ENCODE measurements around the gene MFNG.

Gene MFNG

GRCh38 chr22:37423283-37423682 lies 62.9 kb downstream of the MFNG start:
- ChIA-PET CTCF (interaction anchor here (1.1 to 1.7 kb wide), 2 partner anchors 8 to 98 kb away, joined by 3 to 4 read pairs; no protein-coding TSS in a partner anchor), POLR2A (no interaction called here)

GRCh38 chr22:37421468-37421877 lies 64.7 kb downstream of the MFNG start:
- no peak for DNase-seq (ENCODE audit: low read depth, low spot score)
- ChIA-PET POLR2A (no interaction called here), CTCF (interaction anchor here (1.2 to 1.5 kb wide), 2 partner anchors 8 to 91 kb away, joined by 3 to 5 read pairs; no protein-coding TSS in a partner anchor)
- TF ChIP-seq CTCF (IDR thresholded peaks at IDR 0.05; ENCODE audit: insufficient read depth, low read length, missing control alignments) = no peak
- no peak overlapping the region for H3K4me3 ChIP-seq (ENCODE audit: low read depth, low read length)

More at GRCh38 chr22:37423283-37423682, 62.9 kb downstream of the MFNG start:
- TF ChIP-seq CTCF (IDR thresholded peaks at IDR 0.05; ENCODE audit: insufficient read depth, low read length, missing control alignments) = no peak
- H3K4me3 ChIP-seq (ENCODE audit: low read depth, low read length) = no peak overlapping the region
- no peak for DNase-seq (ENCODE audit: low read depth, low spot score)

- CTCF ChIA-PET = interaction anchor here (1.0 to 1.5 kb wide), 3 partner anchors 8 to 90 kb away, joined by 3 to 5 read pairs (median 4); no protein-coding TSS in a partner anchor
- H3K4me3 ChIP-seq (ENCODE audit: low read depth, low read length) = peak overlapping the region; percentile 37; the same call in 1 of the 2 replicates
- no peak for TF ChIP-seq CTCF (IDR thresholded peaks at IDR 0.05; ENCODE audit: insufficient read depth, low read length, missing control alignments)
- POLR2A ChIA-PET = no interaction called here
- no peak for DNase-seq (ENCODE audit: low read depth, low spot score)
These were observed 65.3 kb downstream of the MFNG start for GRCh38 chr22:37420686-37421467.

GRCh38 chr22:37419969-37420685 lies 66.1 kb downstream of the MFNG start:
- no peak for DNase-seq (ENCODE audit: low read depth, low spot score)
- peak overlapping the region; percentile 37 for H3K4me3 ChIP-seq (ENCODE audit: low read depth, low read length)
- TF ChIP-seq CTCF (IDR thresholded peaks at IDR 0.05; ENCODE audit: insufficient read depth, low read length, missing control alignments) = no peak
- ChIA-PET POLR2A (no interaction called here), CTCF (interaction anchor here (1.0 to 1.5 kb wide), 3 partner anchors 8 to 90 kb away, joined by 3 to 5 read pairs (median 4); no protein-coding TSS in a partner anchor)

- POLR2A ChIA-PET = no interaction called here
- TF ChIP-seq CTCF (IDR thresholded peaks at IDR 0.05; ENCODE audit: insufficient read depth, low read length, missing control alignments) = no peak
- CTCF ChIA-PET = no interaction called here
- H3K4me3 ChIP-seq (ENCODE audit: low read depth, low read length) = peak overlapping the region; percentile 19; the same call in 1 of the 2 replicates
- no peak for DNase-seq (ENCODE audit: low read depth, low spot score)
These were observed 66.7 kb downstream of the MFNG start for GRCh38 chr22:37419370-37419968.

Data from AG04449 (cell line).